ENCODE results near the gene RBM39.

Gene RBM39

DNA sequence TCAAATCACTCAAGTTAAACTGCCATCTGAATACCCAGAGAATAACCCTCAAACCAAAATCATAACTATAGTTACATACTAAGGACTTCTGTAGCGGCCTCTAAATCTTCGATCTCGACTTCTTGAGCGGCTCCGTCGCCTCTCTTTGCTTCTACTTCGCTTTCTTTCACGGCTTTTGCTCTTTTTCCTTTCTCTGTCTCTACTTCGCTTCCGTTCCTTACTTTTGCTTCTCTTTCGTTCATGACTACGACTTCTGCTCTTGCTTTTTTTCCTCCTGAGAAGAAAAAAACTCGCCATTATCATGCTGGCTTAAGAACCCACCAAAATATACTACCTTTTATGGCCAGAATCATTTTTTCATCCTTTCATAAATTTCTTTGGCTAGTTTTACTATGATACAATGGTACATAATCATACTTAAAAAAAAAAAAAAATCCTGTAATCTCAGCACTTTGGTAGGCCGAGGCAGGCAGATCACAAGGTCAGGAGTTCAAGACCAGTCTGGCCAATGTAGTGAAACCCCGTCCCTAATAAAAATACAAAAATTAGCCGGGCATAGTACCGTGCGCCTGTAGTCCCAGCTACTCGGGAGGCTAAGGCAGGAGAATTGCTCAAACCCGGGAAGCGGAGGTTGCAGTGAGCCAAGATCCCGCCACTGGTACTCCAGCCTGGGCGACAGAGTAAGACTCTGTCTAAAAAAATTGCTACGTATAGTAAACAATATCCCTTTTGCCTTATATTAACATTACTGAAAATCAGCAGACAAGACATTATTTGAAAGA lies 10.0 kb downstream of the RBM39 start:
- Histone ChIP-seq H3K4me1 (ENCODE audit: low read length) (peaks cover 5% of the 10 kb centered on the region; the same call in 1 of the 2 replicates), H2AFZ (ENCODE audit: low read length) (no peak overlapping the region), H3K27ac (ENCODE audit: low read length) (no peak overlapping the region), H3K79me2 (ENCODE audit: low read length) (peaks cover 98% of the 10 kb centered on the region), H3K9me3 (replicated peaks; ENCODE audit: insufficient read depth, low read length) (no peaks in the 10 kb centered on the region), H3K9me2 (replicated peaks; ENCODE audit: insufficient read depth, low read length) (no peaks in the 10 kb centered on the region), H4K20me1 (ENCODE audit: insufficient read depth, low read length) (peaks cover 81% of the 10 kb centered on the region), H3K36me3 (replicated peaks; ENCODE audit: insufficient read depth, low read length) (peaks cover 50% of the 10 kb centered on the region; the same call in 1 of the 2 replicates), H3K9ac (ENCODE audit: low read length) (no peak overlapping the region), H3K4me2 (ENCODE audit: low read depth, low read length) (no peak overlapping the region), H3K27me3 (replicated peaks; ENCODE audit: insufficient read depth, low read length) (no peaks in the 10 kb centered on the region), H3K4me3 (ENCODE audit: low read length) (no peak overlapping the region), H3F3A (ENCODE audit: insufficient read depth, low read length) (peaks cover 15% of the 10 kb centered on the region)
- no peak for TF ChIP-seq EZH2 (optimal IDR thresholded peaks at IDR 0.05; ENCODE audit: low read depth, low read length)
- no peak for TF ChIP-seq EZH2phosphoT487 (IDR thresholded peaks at IDR 0.05; ENCODE audit: low read length)
- TF ChIP-seq, protein P1, sequence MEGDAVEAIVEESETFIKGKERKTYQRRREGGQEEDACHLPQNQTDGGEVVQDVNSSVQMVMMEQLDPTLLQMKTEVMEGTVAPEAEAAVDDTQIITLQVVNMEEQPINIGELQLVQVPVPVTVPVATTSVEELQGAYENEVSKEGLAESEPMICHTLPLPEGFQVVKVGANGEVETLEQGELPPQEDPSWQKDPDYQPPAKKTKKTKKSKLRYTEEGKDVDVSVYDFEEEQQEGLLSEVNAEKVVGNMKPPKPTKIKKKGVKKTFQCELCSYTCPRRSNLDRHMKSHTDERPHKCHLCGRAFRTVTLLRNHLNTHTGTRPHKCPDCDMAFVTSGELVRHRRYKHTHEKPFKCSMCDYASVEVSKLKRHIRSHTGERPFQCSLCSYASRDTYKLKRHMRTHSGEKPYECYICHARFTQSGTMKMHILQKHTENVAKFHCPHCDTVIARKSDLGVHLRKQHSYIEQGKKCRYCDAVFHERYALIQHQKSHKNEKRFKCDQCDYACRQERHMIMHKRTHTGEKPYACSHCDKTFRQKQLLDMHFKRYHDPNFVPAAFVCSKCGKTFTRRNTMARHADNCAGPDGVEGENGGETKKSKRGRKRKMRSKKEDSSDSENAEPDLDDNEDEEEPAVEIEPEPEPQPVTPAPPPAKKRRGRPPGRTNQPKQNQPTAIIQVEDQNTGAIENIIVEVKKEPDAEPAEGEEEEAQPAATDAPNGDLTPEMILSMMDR (IDR thresholded peaks at IDR 0.05; ENCODE audit: low read length), result no peak
- no peak for DNase-seq

DNA sequence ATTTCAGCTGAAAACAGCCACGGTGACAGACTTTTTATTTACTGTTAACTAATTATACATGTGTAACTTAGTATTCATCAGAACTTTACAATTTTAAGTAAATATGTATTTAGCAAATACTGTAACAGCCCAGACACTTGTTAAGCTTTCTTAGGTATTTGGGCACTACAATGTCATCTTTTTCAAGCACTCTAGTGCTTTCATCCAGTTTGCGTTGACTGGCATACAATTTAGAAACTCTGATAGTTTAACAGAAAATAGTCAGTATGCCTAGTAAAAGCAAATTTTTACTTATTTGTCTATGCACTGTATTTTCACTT lies 10.6 kb downstream of the RBM39 start:
- no peak for TF ChIP-seq EZH2phosphoT487 (IDR thresholded peaks at IDR 0.05; ENCODE audit: low read length)
- TF ChIP-seq EZH2 (optimal IDR thresholded peaks at IDR 0.05; ENCODE audit: low read depth, low read length), result no peak
- TF ChIP-seq, protein P1 (IDR thresholded peaks at IDR 0.05; ENCODE audit: low read length), result no peak
- Histone ChIP-seq H3K27me3 (replicated peaks; ENCODE audit: insufficient read depth, low read length) (no peaks in the 10 kb centered on the region), H3K4me3 (ENCODE audit: low read length) (no peak overlapping the region), H3K4me1 (ENCODE audit: low read length) (peaks cover 5% of the 10 kb centered on the region; the same call in 1 of the 2 replicates), H2AFZ (ENCODE audit: low read length) (no peak overlapping the region), H3K9me2 (replicated peaks; ENCODE audit: insufficient read depth, low read length) (no peaks in the 10 kb centered on the region), H3F3A (ENCODE audit: insufficient read depth, low read length) (peaks cover 15% of the 10 kb centered on the region), H4K20me1 (ENCODE audit: insufficient read depth, low read length) (peaks cover 86% of the 10 kb centered on the region), H3K79me2 (ENCODE audit: low read length) (peaks cover 98% of the 10 kb centered on the region), H3K9ac (ENCODE audit: low read length) (no peak overlapping the region), H3K4me2 (ENCODE audit: low read depth, low read length) (no peak overlapping the region), H3K36me3 (replicated peaks; ENCODE audit: insufficient read depth, low read length) (peaks cover 56% of the 10 kb centered on the region; the same call in 1 of the 2 replicates), H3K27ac (ENCODE audit: low read length) (no peak overlapping the region), H3K9me3 (replicated peaks; ENCODE audit: insufficient read depth, low read length) (no peaks in the 10 kb centered on the region)
- no peak for DNase-seq

DNA sequence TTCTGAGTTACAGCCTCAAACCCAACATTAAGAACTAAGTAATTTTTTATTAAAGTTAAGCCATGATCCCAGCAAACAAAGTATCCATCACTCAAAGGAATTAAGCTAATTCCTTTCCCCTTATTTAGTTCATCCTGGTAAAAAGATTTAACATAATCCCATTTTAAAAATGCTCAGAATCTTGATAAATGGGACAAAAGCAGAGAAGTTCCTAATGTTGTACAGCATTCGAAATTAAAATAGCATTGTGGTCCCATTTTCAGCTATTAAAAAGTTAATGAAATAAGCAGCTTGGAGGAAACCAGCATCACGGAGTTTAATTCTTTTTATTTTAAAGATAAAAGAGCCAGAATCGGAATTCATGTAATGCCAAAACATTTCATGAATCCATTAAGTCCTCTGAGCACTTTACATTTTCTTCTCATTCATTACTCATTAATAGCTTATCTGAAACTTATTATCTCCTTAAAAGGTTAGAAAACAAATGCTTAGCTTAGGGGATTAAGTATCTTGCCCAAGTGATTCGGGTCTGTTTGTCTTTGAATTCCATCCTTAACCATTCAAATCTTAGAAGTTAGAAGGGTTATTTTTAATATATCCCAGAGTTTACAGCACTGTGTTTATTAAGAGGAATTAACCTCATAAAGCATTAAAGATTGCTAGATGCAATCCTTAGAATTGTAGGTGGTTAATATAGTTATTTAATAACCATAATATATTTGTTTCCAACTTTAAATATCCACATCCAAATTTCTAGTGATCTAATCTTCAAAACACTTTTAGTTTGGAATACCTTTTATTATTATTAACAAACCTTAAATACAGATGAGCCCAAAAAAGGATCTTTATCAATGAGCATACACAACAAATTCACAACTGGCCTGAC lies 11.2 kb downstream of the RBM39 start:
- H4K20me1 ChIP-seq (ENCODE audit: insufficient read depth, low read length), result peaks cover 80% of the 10 kb centered on the region
- no peaks in the 10 kb centered on the region for H3K27me3 ChIP-seq (replicated peaks; ENCODE audit: insufficient read depth, low read length)
- no peak overlapping the region for H3K4me3 ChIP-seq (ENCODE audit: low read length)
- no peak overlapping the region for H3K4me2 ChIP-seq (ENCODE audit: low read depth, low read length)
- peaks cover 12% of the 10 kb centered on the region for H3F3A ChIP-seq (ENCODE audit: insufficient read depth, low read length)
- H2AFZ ChIP-seq (ENCODE audit: low read length), result no peak overlapping the region
- TF ChIP-seq, protein P1 (IDR thresholded peaks at IDR 0.05; ENCODE audit: low read length), result no peak
- TF ChIP-seq EZH2phosphoT487 (IDR thresholded peaks at IDR 0.05; ENCODE audit: low read length), result no peak
- TF ChIP-seq EZH2 (optimal IDR thresholded peaks at IDR 0.05; ENCODE audit: low read depth, low read length), result no peak
- peaks cover 2% of the 10 kb centered on the region; the same call in 1 of the 2 replicates for H3K4me1 ChIP-seq (ENCODE audit: low read length)
- H3K36me3 ChIP-seq (replicated peaks; ENCODE audit: insufficient read depth, low read length), result peaks cover 59% of the 10 kb centered on the region; the same call in 1 of the 2 replicates
- no peaks in the 10 kb centered on the region for H3K9me3 ChIP-seq (replicated peaks; ENCODE audit: insufficient read depth, low read length)
- H3K27ac ChIP-seq (ENCODE audit: low read length), result no peak overlapping the region
- H3K79me2 ChIP-seq (ENCODE audit: low read length), result peaks cover 98% of the 10 kb centered on the region
- no peak overlapping the region for H3K9ac ChIP-seq (ENCODE audit: low read length)
- no peak for DNase-seq
- H3K9me2 ChIP-seq (replicated peaks; ENCODE audit: insufficient read depth, low read length), result no peaks in the 10 kb centered on the region
